ENCODE data around the gene DST. TPM values are rescaled to one million over a fixed set of nuclear protein-coding genes. Genes with fewer than 3 reads are reported as not detected.
"Not testable (repeated sequence)": the region's sequence is repeated elsewhere in the genome, so short reads cannot be mapped to it uniquely, and the experiment has no call there.

The DST gene
- total RNA-seq, 1 experiment from 2014 or later: 241 TPM

- Histone ChIP-seq H3K4me2 (ENCODE audit: low read depth, low read length, poor library complexity, severe bottlenecking) (no peak overlapping the region), H3K4me1 (ENCODE audit: low read length) (peaks cover 17% of the 10 kb centered on the region), H4K20me1 (ENCODE audit: insufficient read depth, low read depth, low read length) (no peaks in the 10 kb centered on the region), H3K9ac (ENCODE audit: low read length) (no peak overlapping the region), H2AFZ (ENCODE audit: low read length) (no peak overlapping the region), H3K27me3 (ENCODE audit: low read length) (no peaks in the 10 kb centered on the region), H3K4me3 (ENCODE audit: low read length) (no peak overlapping the region), H3K9me2 (replicated peaks; ENCODE audit: insufficient read depth, low read length) (no peaks in the 10 kb centered on the region), H3K36me3 (ENCODE audit: insufficient read depth, low read length) (peaks cover 75% of the 10 kb centered on the region), H3K27ac (ENCODE audit: low read length) (no peak overlapping the region), H3K79me2 (ENCODE audit: low read length) (no peaks in the 10 kb centered on the region), H3K9me3 (ENCODE audit: low read length) (no peaks in the 10 kb centered on the region)
- DNase-seq: no peak
These were observed 140.7 kb downstream of the DST start for GRCh38 chr6:56501993-56502392.

GRCh38 chr6:56499095-56499494, 143.6 kb downstream of the DST start:
- Histone ChIP-seq H3K9ac (ENCODE audit: low read length) (no peak overlapping the region), H3K79me2 (ENCODE audit: low read length) (0 out of 2 replicates have a peak, but pooled peaks cover 6% of the 10 kb centered on the region), H3K4me3 (ENCODE audit: low read length) (no peak overlapping the region), H3K4me2 (ENCODE audit: low read depth, low read length, poor library complexity, severe bottlenecking) (no peak overlapping the region), H4K20me1 (ENCODE audit: insufficient read depth, low read depth, low read length) (no peaks in the 10 kb centered on the region), H3K27ac (ENCODE audit: low read length) (no peak overlapping the region), H3K4me1 (ENCODE audit: low read length) (peaks cover 11% of the 10 kb centered on the region), H3K9me2 (replicated peaks; ENCODE audit: insufficient read depth, low read length) (no peaks in the 10 kb centered on the region), H3K36me3 (ENCODE audit: insufficient read depth, low read length) (peaks cover 66% of the 10 kb centered on the region), H2AFZ (ENCODE audit: low read length) (no peak overlapping the region), H3K27me3 (ENCODE audit: low read length) (no peaks in the 10 kb centered on the region), H3K9me3 (ENCODE audit: low read length) (no peaks in the 10 kb centered on the region)
- DNase-seq: no peak

GRCh38 chr6:56497691-56498090, 145.0 kb downstream of the DST start:
- 0 out of 2 replicates have a peak, but pooled peaks cover 6% of the 10 kb centered on the region for H3K79me2 ChIP-seq (ENCODE audit: low read length)
- H4K20me1 ChIP-seq (ENCODE audit: insufficient read depth, low read depth, low read length): no peaks in the 10 kb centered on the region
- H3K9me3 ChIP-seq (ENCODE audit: low read length): no peaks in the 10 kb centered on the region
- H3K9me2 ChIP-seq (replicated peaks; ENCODE audit: insufficient read depth, low read length): no peaks in the 10 kb centered on the region
- H3K4me2 ChIP-seq (ENCODE audit: low read depth, low read length, poor library complexity, severe bottlenecking): no peak overlapping the region
- DNase-seq: no peak
- H2AFZ ChIP-seq (ENCODE audit: low read length): no peak overlapping the region
- no peak overlapping the region for H3K27ac ChIP-seq (ENCODE audit: low read length)
- H3K9ac ChIP-seq (ENCODE audit: low read length): no peak overlapping the region
- H3K4me3 ChIP-seq (ENCODE audit: low read length): no peak overlapping the region
- no peaks in the 10 kb centered on the region for H3K27me3 ChIP-seq (ENCODE audit: low read length)
- peaks cover 4% of the 10 kb centered on the region; the same call in 1 of the 2 replicates for H3K4me1 ChIP-seq (ENCODE audit: low read length)
- H3K36me3 ChIP-seq (ENCODE audit: insufficient read depth, low read length): peaks cover 60% of the 10 kb centered on the region

- no peaks in the 10 kb centered on the region for H4K20me1 ChIP-seq (ENCODE audit: insufficient read depth, low read depth, low read length)
- H3K9ac ChIP-seq (ENCODE audit: low read length): no peak overlapping the region
- no peak for DNase-seq
- no peak overlapping the region for H3K4me3 ChIP-seq (ENCODE audit: low read length)
- H3K79me2 ChIP-seq (ENCODE audit: low read length): 0 out of 2 replicates have a peak, but pooled peaks cover 6% of the 10 kb centered on the region
- no peak overlapping the region for H2AFZ ChIP-seq (ENCODE audit: low read length)
- H3K4me1 ChIP-seq (ENCODE audit: low read length): peaks cover 4% of the 10 kb centered on the region; the same call in 1 of the 2 replicates
- H3K9me2 ChIP-seq (replicated peaks; ENCODE audit: insufficient read depth, low read length): no peaks in the 10 kb centered on the region
- H3K27me3 ChIP-seq (ENCODE audit: low read length): no peaks in the 10 kb centered on the region
- no peaks in the 10 kb centered on the region for H3K9me3 ChIP-seq (ENCODE audit: low read length)
- H3K36me3 ChIP-seq (ENCODE audit: insufficient read depth, low read length): peaks cover 57% of the 10 kb centered on the region
- no peak overlapping the region for H3K4me2 ChIP-seq (ENCODE audit: low read depth, low read length, poor library complexity, severe bottlenecking)
- no peak overlapping the region for H3K27ac ChIP-seq (ENCODE audit: low read length)
These were observed 145.4 kb downstream of the DST start for GRCh38 chr6:56497240-56497639.

- Histone ChIP-seq H3K4me1 (ENCODE audit: low read length) (peaks cover 10% of the 10 kb centered on the region), H3K36me3 (ENCODE audit: insufficient read depth, low read length) (peaks cover 59% of the 10 kb centered on the region)
- not testable (repeated sequence) for H3K79me2 ChIP-seq (ENCODE audit: low read length); DNase-seq; H3K9me2 ChIP-seq (replicated peaks; ENCODE audit: insufficient read depth, low read length); H3K27me3 ChIP-seq (ENCODE audit: low read length); H3K9ac ChIP-seq (ENCODE audit: low read length); H3K4me2 ChIP-seq (ENCODE audit: low read depth, low read length, poor library complexity, severe bottlenecking); H3K9me3 ChIP-seq (ENCODE audit: low read length); H3K4me3 ChIP-seq (ENCODE audit: low read length); H2AFZ ChIP-seq (ENCODE audit: low read length); H3K27ac ChIP-seq (ENCODE audit: low read length); H4K20me1 ChIP-seq (ENCODE audit: insufficient read depth, low read depth, low read length)
These were observed 146.0 kb downstream of the DST start for GRCh38 chr6:56496650-56497049.

- no peaks in the 10 kb centered on the region for H3K9me2 ChIP-seq (replicated peaks; ENCODE audit: insufficient read depth, low read length)
- H3K36me3 ChIP-seq (ENCODE audit: insufficient read depth, low read length): peaks cover 61% of the 10 kb centered on the region
- no peak for DNase-seq
- peaks cover 20% of the 10 kb centered on the region for H3K4me1 ChIP-seq (ENCODE audit: low read length)
- H3K9me3 ChIP-seq (ENCODE audit: low read length): no peaks in the 10 kb centered on the region
- H2AFZ ChIP-seq (ENCODE audit: low read length): no peak overlapping the region
- no peaks in the 10 kb centered on the region for H3K27me3 ChIP-seq (ENCODE audit: low read length)
- H3K4me2 ChIP-seq (ENCODE audit: low read depth, low read length, poor library complexity, severe bottlenecking): no peak overlapping the region
- H3K9ac ChIP-seq (ENCODE audit: low read length): no peak overlapping the region
- H4K20me1 ChIP-seq (ENCODE audit: insufficient read depth, low read depth, low read length): no peaks in the 10 kb centered on the region
- 0 out of 2 replicates have a peak, but pooled peaks cover 6% of the 10 kb centered on the region for H3K79me2 ChIP-seq (ENCODE audit: low read length)
- H3K27ac ChIP-seq (ENCODE audit: low read length): no peak overlapping the region
- no peak overlapping the region for H3K4me3 ChIP-seq (ENCODE audit: low read length)
These were observed 147.0 kb downstream of the DST start for GRCh38 chr6:56495654-56496053.

GRCh38 chr6:56491606-56492328, 150.9 kb downstream of the DST start:
- Histone ChIP-seq H2AFZ (ENCODE audit: low read length) (no peak overlapping the region), H3K27me3 (ENCODE audit: low read length) (no peaks in the 10 kb centered on the region), H3K9ac (ENCODE audit: low read length) (no peak overlapping the region), H3K4me3 (ENCODE audit: low read length) (no peak overlapping the region), H3K4me1 (ENCODE audit: low read length) (peaks cover 24% of the 10 kb centered on the region), H3K36me3 (ENCODE audit: insufficient read depth, low read length) (peaks cover 64% of the 10 kb centered on the region), H3K79me2 (ENCODE audit: low read length) (0 out of 2 replicates have a peak, but pooled peaks cover 6% of the 10 kb centered on the region), H3K4me2 (ENCODE audit: low read depth, low read length, poor library complexity, severe bottlenecking) (no peak overlapping the region), H4K20me1 (ENCODE audit: insufficient read depth, low read depth, low read length) (no peaks in the 10 kb centered on the region), H3K27ac (ENCODE audit: low read length) (no peak overlapping the region; the same call in 1 of the 2 replicates), H3K9me3 (ENCODE audit: low read length) (no peaks in the 10 kb centered on the region), H3K9me2 (replicated peaks; ENCODE audit: insufficient read depth, low read length) (no peaks in the 10 kb centered on the region)
- no peak for DNase-seq

GRCh38 chr6:56490993-56491392, 151.7 kb downstream of the DST start:
- no peak for DNase-seq
- H3K9me2 ChIP-seq (replicated peaks; ENCODE audit: insufficient read depth, low read length): no peaks in the 10 kb centered on the region
- no peaks in the 10 kb centered on the region for H3K27me3 ChIP-seq (ENCODE audit: low read length)
- no peak overlapping the region for H3K4me2 ChIP-seq (ENCODE audit: low read depth, low read length, poor library complexity, severe bottlenecking)
- no peak overlapping the region for H3K4me3 ChIP-seq (ENCODE audit: low read length)
- no peak overlapping the region for H3K27ac ChIP-seq (ENCODE audit: low read length)
- H3K79me2 ChIP-seq (ENCODE audit: low read length): 0 out of 2 replicates have a peak, but pooled peaks cover 3% of the 10 kb centered on the region
- H2AFZ ChIP-seq (ENCODE audit: low read length): no peak overlapping the region
- no peaks in the 10 kb centered on the region for H3K9me3 ChIP-seq (ENCODE audit: low read length)
- H3K9ac ChIP-seq (ENCODE audit: low read length): no peak overlapping the region
- H3K4me1 ChIP-seq (ENCODE audit: low read length): peaks cover 24% of the 10 kb centered on the region
- H3K36me3 ChIP-seq (ENCODE audit: insufficient read depth, low read length): peaks cover 63% of the 10 kb centered on the region
- H4K20me1 ChIP-seq (ENCODE audit: insufficient read depth, low read depth, low read length): no peaks in the 10 kb centered on the region

Data from Karpas-422 (cell line).